ENCODE data around the gene HCN2. TPM values are rescaled to one million over a fixed set of nuclear protein-coding genes. Genes with fewer than 3 reads are reported as not detected.

Gene HCN2
- total and polyA plus RNA-seq, 9 of the 15 experiments (the other 6 are each of a cell fraction or from before 2014, with no cell fraction given): 0.29 to 4.2 (median 0.82) TPM; not detected in 2

DNA sequence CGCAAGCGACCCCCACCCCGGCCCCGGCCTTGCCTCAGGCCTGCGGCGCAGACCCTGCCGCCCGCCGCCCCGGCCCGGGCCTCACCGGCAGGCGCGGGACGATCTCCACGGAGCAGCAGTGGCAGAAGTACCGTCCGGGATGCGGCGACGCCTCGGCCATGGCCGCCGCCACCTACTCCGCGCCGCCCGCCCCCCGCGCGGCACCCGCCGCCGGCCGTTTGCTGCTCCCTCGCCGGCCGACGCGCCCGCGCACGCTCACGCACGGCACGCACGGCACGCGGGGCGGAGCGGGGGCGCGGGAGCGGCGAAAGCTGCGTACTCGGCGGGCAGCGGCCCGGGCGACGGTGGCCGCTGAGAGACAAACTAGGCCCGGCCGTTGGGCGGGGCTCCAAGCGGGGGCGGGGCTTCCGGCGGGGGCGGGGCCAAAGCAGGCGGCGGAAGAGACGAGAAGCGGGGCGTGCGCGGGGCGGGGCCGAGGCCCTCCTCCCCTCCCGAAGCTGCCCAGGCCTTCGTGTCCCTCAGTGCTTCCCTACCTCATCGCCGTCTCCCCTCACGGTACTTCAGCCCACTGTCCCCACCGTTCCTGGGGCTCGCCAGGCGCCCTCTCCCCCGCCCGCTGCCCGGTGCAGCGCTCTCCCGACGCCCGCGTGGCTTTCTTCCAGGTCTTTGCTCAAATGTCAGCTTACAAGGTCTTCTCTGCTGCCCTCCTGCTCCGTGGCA is 73.4 kb downstream of the HCN2 start, which contains the start of gene RNF126 (continued):
- TF ChIP-seq, protein P1, sequence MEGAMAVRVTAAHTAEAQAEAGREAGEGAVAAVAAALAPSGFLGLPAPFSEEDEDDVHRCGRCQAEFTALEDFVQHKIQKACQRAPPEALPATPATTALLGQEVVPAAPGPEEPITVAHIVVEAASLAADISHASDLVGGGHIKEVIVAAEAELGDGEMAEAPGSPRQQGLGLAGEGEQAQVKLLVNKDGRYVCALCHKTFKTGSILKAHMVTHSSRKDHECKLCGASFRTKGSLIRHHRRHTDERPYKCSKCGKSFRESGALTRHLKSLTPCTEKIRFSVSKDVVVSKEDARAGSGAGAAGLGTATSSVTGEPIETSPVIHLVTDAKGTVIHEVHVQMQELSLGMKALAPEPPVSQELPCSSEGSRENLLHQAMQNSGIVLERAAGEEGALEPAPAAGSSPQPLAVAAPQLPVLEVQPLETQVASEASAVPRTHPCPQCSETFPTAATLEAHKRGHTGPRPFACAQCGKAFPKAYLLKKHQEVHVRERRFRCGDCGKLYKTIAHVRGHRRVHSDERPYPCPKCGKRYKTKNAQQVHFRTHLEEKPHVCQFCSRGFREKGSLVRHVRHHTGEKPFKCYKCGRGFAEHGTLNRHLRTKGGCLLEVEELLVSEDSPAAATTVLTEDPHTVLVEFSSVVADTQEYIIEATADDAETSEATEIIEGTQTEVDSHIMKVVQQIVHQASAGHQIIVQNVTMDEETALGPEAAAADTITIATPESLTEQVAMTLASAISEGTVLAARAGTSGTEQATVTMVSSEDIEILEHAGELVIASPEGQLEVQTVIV (CRISPR knock-in tag; IDR thresholded peaks at IDR 0.05; ENCODE audit: borderline replicate concordance): no peak
- TF ChIP-seq ZZZ3 (IDR thresholded peaks at IDR 0.05) (no peak), SMAD3 (CRISPR knock-in tag; conservative IDR thresholded peaks at IDR 0.05) (no peak), ZNF384 (IDR thresholded peaks at IDR 0.05; ENCODE audit: low read depth, low read length) (no peak), MYC (IDR thresholded peaks at IDR 0.05; ENCODE audit: low read depth, low read length) (peak; percentile 68), MYC (CRISPR knock-in tag; IDR thresholded peaks at IDR 0.05; ENCODE audit: borderline replicate concordance, low read depth) (no peak), POLR2G (IDR thresholded peaks at IDR 0.05; ENCODE audit: low read depth, low read length) (peak; percentile 78), MAFG (tag; conservative IDR thresholded peaks at IDR 0.05) (no peak), HDAC2 (IDR thresholded peaks at IDR 0.05) (no peak), HIVEP1 (CRISPR knock-in tag; IDR thresholded peaks at IDR 0.05) (no peak), CBX1 (IDR thresholded peaks at IDR 0.05; ENCODE audit: low read depth) (peak; percentile 66; the same call in 1 of the 2 replicates), MXI1 (IDR thresholded peaks at IDR 0.05; ENCODE audit: low read depth, low read length) (no peak), NEUROD1 (IDR thresholded peaks at IDR 0.05; ENCODE audit: borderline replicate concordance, low read depth, low read length, partially characterized antibody) (peak; percentile 45), TAF9B (IDR thresholded peaks at IDR 0.05; ENCODE audit: partially characterized antibody) (no peak), ARID2 (IDR thresholded peaks at IDR 0.05) (no peak), CEBPG (CRISPR knock-in tag; IDR thresholded peaks at IDR 0.05) (no peak), CEBPG (tag; conservative IDR thresholded peaks at IDR 0.05 in 1 of 2, IDR thresholded peaks at IDR 0.05 in 1 of 2) (no peak)
- TF ChIP-seq, protein P2, sequence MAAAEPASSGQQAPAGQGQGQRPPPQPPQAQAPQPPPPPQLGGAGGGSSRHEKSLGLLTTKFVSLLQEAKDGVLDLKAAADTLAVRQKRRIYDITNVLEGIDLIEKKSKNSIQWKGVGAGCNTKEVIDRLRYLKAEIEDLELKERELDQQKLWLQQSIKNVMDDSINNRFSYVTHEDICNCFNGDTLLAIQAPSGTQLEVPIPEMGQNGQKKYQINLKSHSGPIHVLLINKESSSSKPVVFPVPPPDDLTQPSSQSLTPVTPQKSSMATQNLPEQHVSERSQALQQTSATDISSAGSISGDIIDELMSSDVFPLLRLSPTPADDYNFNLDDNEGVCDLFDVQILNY (CRISPR knock-in tag; IDR thresholded peaks at IDR 0.05): no peak
- TF ChIP-seq, protein P3, sequence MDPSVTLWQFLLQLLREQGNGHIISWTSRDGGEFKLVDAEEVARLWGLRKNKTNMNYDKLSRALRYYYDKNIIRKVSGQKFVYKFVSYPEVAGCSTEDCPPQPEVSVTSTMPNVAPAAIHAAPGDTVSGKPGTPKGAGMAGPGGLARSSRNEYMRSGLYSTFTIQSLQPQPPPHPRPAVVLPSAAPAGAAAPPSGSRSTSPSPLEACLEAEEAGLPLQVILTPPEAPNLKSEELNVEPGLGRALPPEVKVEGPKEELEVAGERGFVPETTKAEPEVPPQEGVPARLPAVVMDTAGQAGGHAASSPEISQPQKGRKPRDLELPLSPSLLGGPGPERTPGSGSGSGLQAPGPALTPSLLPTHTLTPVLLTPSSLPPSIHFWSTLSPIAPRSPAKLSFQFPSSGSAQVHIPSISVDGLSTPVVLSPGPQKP (CRISPR knock-in tag; IDR thresholded peaks at IDR 0.05): no peak
- TF ChIP-seq, protein P4, sequence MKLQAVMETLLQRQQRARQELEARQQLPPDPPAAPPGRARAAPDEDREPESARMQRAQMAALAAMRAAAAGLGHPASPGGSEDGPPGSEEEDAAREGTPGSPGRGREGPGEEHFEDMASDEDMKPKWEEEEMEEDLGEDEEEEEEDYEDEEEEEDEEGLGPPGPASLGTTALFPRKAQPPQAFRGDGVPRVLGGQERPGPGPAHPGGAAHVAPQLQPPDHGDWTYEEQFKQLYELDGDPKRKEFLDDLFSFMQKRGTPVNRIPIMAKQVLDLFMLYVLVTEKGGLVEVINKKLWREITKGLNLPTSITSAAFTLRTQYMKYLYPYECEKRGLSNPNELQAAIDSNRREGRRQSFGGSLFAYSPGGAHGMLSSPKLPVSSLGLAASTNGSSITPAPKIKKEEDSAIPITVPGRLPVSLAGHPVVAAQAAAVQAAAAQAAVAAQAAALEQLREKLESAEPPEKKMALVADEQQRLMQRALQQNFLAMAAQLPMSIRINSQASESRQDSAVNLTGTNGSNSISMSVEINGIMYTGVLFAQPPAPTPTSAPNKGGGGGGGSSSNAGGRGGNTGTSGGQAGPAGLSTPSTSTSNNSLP (IDR thresholded peaks at IDR 0.05; ENCODE audit: borderline replicate concordance, low read depth, low read length): no peak
